GM23338 (cell line): ENCODE results near the gene GPC5. TPM values are rescaled to one million over a fixed set of nuclear protein-coding genes. Genes with fewer than 3 reads are reported as not detected.

Experiments
- ATAC-seq: fragments of 200-7000 bp; cut with Tn5 transposase; 3 replicates; pipeline ENCODE4 v1.9.1; 2020
- DNase-seq: peaks from one replicate; pipeline ENCODE4 v3.0.0-alpha.2; 2015; ENCODE audit warnings: low spot score
- H2AFZ ChIP-seq: fragments of 200-600 bp; sonication (generic); 2 replicates; pipeline ENCODE4 v1.8.0; 2016; ENCODE audit warnings: antibody characterized with exemption, mild to moderate bottlenecking, moderate library complexity
- H3F3A ChIP-seq: fragments of 200-600 bp; sonication (generic); replicated peaks from 2 replicates; pipeline ENCODE4 v1.8.0; 2017; ENCODE audit warnings: antibody characterized with exemption, mixed run types, low read depth
- H3K27ac ChIP-seq: fragments of 200-600 bp; sonication (generic); 2 replicates; pipeline ENCODE4 v1.6.1; 2016; ENCODE audit warnings: low read depth
- H3K27me3 ChIP-seq: fragments of 200-600 bp; sonication (generic); 2 replicates; pipeline ENCODE4 v1.8.0; 2016; ENCODE audit warnings: mild to moderate bottlenecking, mixed run types, moderate library complexity; ENCODE audit not compliant: insufficient read depth
- H3K36me3 ChIP-seq: fragments of 200-600 bp; sonication (generic); 2 replicates; pipeline ENCODE4 v1.8.0; 2016; ENCODE audit warnings: mild to moderate bottlenecking; ENCODE audit not compliant: insufficient read depth
- H3K4me1 ChIP-seq: fragments of 200-600 bp; sonication (generic); 2 replicates; pipeline ENCODE4 v1.8.0; 2016; ENCODE audit warnings: mild to moderate bottlenecking, moderate library complexity; ENCODE audit not compliant: insufficient read depth
- H3K4me2 ChIP-seq: fragments of 200-600 bp; sonication (generic); 2 replicates; pipeline ENCODE4 v1.7.1; 2017; ENCODE audit warnings: mixed run types
- H3K4me3 ChIP-seq: fragments of 200-600 bp; sonication (generic); 2 replicates; pipeline ENCODE4 v1.6.1; 2016; ENCODE audit warnings: mixed run types
- H3K79me2 ChIP-seq: fragments of 200-600 bp; sonication (generic); replicated peaks from 2 replicates; pipeline ENCODE4 v1.8.0; 2017; ENCODE audit warnings: mild to moderate bottlenecking; ENCODE audit not compliant: insufficient read depth
- H3K9me2 ChIP-seq: fragments of 200-600 bp; sonication (generic); 2 replicates; pipeline ENCODE4 v1.8.0; 2017; ENCODE audit not compliant: insufficient read depth
- H4K20me1 ChIP-seq: fragments of 200-600 bp; sonication (generic); replicated peaks from 2 replicates; pipeline ENCODE4 v1.8.0; 2017; ENCODE audit warnings: mild to moderate bottlenecking; ENCODE audit not compliant: insufficient read depth
- H3K27ac Mint-ChIP-seq: 2 replicates; pipeline ENCODE4 v1.8.0; 2020; ENCODE audit warnings: inconsistent platforms, mild to moderate bottlenecking, moderate library complexity, mixed read lengths
- H3K27me3 Mint-ChIP-seq: 3 replicates; pipeline ENCODE4 v1.8.0; 2022; ENCODE audit warnings: low read depth, mild to moderate bottlenecking, moderate library complexity, mixed read lengths, inconsistent platforms; ENCODE audit not compliant: insufficient read depth, poor library complexity
- H3K36me3 Mint-ChIP-seq: 3 replicates; pipeline ENCODE4 v1.8.0; 2021; ENCODE audit warnings: low read depth, mild to moderate bottlenecking, inconsistent platforms, moderate library complexity, mixed read lengths
- H3K4me1 Mint-ChIP-seq: 3 replicates; pipeline ENCODE4 v1.8.0; 2020; ENCODE audit warnings: mild to moderate bottlenecking, inconsistent platforms, mixed read lengths
- H3K4me3 Mint-ChIP-seq: 3 replicates; pipeline ENCODE4 v1.8.0; 2021; ENCODE audit warnings: moderate library complexity, mild to moderate bottlenecking, inconsistent platforms, mixed read lengths
- H3K9me3 Mint-ChIP-seq: 3 replicates; pipeline ENCODE4 v1.8.0; 2020; ENCODE audit warnings: moderate library complexity, mild to moderate bottlenecking, inconsistent platforms, mixed read lengths
- CREB1 ChIP-seq: fragments of 250-450 bp; sonication (Bioruptor Pico); IDR thresholded peaks from 2 replicates; pipeline ENCODE4 v1.5.0; 2020; ENCODE audit warnings: low read depth, mild to moderate bottlenecking, moderate library complexity
- ETS1 ChIP-seq: IDR thresholded peaks from 2 replicates; pipeline ENCODE4 v1.6.1; 2016; ENCODE audit warnings: antibody characterized with exemption
- EZH2phosphoT487 ChIP-seq: fragments of 200-600 bp; sonication (generic); IDR thresholded peaks from one replicate; pipeline ENCODE4 v1.8.1; 2018; ENCODE audit warnings: antibody characterized with exemption; ENCODE audit not compliant: unreplicated experiment
- JUNB ChIP-seq: IDR thresholded peaks from one replicate; pipeline ENCODE4 v1.6.1; 2016; ENCODE audit warnings: antibody characterized with exemption; ENCODE audit not compliant: unreplicated experiment
- NANOG ChIP-seq: IDR thresholded peaks from 2 replicates; pipeline ENCODE4 v1.6.1; 2016; ENCODE audit warnings: antibody characterized with exemption, borderline replicate concordance
- POLR2AphosphoS5 ChIP-seq: IDR thresholded peaks from 2 replicates; pipeline ENCODE4 v1.6.1; 2016; ENCODE audit warnings: antibody characterized with exemption, low read depth
- STAT1 ChIP-seq: IDR thresholded peaks from one replicate; pipeline ENCODE4 v1.6.1; 2016; ENCODE audit warnings: antibody characterized with exemption; ENCODE audit not compliant: unreplicated experiment
- ZNF114 ChIP-seq: fragments of 250-450 bp; sonication (Bioruptor Pico); IDR thresholded peaks from 2 replicates; pipeline ENCODE4 v1.5.0; 2020; ENCODE audit warnings: mild to moderate bottlenecking, moderate library complexity
- ZNF331 ChIP-seq: fragments of 250-450 bp; sonication (Bioruptor Pico); IDR thresholded peaks from 2 replicates; pipeline ENCODE4 v1.5.0; 2020; ENCODE audit warnings: low read depth, mild to moderate bottlenecking, moderate library complexity
- polyA plus RNA-seq: library from polyadenylated mRNA; unstranded; fragments of >200 nt; fragmentation: Nextera tagmentation; extraction: Ambion mirVana; gene quantifications from 2 replicates; pipeline ENCODE4 v1.2.1, GENCODE V29; 2016
- total RNA-seq: library from RNA; depleted of rRNA; stranded (reverse); fragments of >200 nt; shearing (Covaris generic); gene quantifications from 2 replicates; pipeline ENCODE4 v1.2.3, GENCODE V29; 2014
- TF ChIP-seq, protein P1 (sequence below): fragments of 250-450 bp; sonication (Bioruptor Pico); IDR thresholded peaks from 2 replicates; pipeline ENCODE4 v1.5.0; 2020; ENCODE audit warnings: mild to moderate bottlenecking, moderate library complexity

The GPC5 gene
- total and polyA plus RNA-seq, 2 experiments from 2014 or later, result 0.95 to 1.1 TPM

- ATAC-seq, result no peak
These were observed 372.8 kb downstream of the GPC5 start for GRCh38 chr13:91771229-91771628.

More at GRCh38 chr13:91771229-91771628, 372.8 kb downstream of the GPC5 start:
- Mint-ChIP-seq H3K27me3 (no peaks in the 10 kb centered on the region), H3K4me1 (peaks cover 33% of the 10 kb centered on the region), H3K27ac (no peak overlapping the region), H3K4me3 (no peak overlapping the region), H3K36me3 (no peaks in the 10 kb centered on the region), H3K9me3 (no peaks in the 10 kb centered on the region)
- DNase-seq, result no peak
- Histone ChIP-seq H2AFZ (no peak overlapping the region), H3F3A (no peaks in the 10 kb centered on the region), H3K27ac (no peak overlapping the region), H3K4me2 (no peak overlapping the region), H3K79me2 (no peaks in the 10 kb centered on the region), H3K9me2 (peaks cover 7% of the 10 kb centered on the region; the same call in 1 of the 2 replicates), H3K4me3 (no peak overlapping the region), H3K36me3 (no peaks in the 10 kb centered on the region), H4K20me1 (no peaks in the 10 kb centered on the region), H3K27me3 (no peaks in the 10 kb centered on the region), H3K4me1 (peaks cover 27% of the 10 kb centered on the region)
- TF ChIP-seq ETS1 (no peak), CREB1 (CRISPR knock-in tag) (no peak), NANOG (no peak), ZNF114 (no peak), ZNF331 (CRISPR knock-in tag) (no peak), STAT1 (no peak), JUNB (no peak), EZH2phosphoT487 (no peak), POLR2AphosphoS5 (no peak)
- TF ChIP-seq, protein P1, sequence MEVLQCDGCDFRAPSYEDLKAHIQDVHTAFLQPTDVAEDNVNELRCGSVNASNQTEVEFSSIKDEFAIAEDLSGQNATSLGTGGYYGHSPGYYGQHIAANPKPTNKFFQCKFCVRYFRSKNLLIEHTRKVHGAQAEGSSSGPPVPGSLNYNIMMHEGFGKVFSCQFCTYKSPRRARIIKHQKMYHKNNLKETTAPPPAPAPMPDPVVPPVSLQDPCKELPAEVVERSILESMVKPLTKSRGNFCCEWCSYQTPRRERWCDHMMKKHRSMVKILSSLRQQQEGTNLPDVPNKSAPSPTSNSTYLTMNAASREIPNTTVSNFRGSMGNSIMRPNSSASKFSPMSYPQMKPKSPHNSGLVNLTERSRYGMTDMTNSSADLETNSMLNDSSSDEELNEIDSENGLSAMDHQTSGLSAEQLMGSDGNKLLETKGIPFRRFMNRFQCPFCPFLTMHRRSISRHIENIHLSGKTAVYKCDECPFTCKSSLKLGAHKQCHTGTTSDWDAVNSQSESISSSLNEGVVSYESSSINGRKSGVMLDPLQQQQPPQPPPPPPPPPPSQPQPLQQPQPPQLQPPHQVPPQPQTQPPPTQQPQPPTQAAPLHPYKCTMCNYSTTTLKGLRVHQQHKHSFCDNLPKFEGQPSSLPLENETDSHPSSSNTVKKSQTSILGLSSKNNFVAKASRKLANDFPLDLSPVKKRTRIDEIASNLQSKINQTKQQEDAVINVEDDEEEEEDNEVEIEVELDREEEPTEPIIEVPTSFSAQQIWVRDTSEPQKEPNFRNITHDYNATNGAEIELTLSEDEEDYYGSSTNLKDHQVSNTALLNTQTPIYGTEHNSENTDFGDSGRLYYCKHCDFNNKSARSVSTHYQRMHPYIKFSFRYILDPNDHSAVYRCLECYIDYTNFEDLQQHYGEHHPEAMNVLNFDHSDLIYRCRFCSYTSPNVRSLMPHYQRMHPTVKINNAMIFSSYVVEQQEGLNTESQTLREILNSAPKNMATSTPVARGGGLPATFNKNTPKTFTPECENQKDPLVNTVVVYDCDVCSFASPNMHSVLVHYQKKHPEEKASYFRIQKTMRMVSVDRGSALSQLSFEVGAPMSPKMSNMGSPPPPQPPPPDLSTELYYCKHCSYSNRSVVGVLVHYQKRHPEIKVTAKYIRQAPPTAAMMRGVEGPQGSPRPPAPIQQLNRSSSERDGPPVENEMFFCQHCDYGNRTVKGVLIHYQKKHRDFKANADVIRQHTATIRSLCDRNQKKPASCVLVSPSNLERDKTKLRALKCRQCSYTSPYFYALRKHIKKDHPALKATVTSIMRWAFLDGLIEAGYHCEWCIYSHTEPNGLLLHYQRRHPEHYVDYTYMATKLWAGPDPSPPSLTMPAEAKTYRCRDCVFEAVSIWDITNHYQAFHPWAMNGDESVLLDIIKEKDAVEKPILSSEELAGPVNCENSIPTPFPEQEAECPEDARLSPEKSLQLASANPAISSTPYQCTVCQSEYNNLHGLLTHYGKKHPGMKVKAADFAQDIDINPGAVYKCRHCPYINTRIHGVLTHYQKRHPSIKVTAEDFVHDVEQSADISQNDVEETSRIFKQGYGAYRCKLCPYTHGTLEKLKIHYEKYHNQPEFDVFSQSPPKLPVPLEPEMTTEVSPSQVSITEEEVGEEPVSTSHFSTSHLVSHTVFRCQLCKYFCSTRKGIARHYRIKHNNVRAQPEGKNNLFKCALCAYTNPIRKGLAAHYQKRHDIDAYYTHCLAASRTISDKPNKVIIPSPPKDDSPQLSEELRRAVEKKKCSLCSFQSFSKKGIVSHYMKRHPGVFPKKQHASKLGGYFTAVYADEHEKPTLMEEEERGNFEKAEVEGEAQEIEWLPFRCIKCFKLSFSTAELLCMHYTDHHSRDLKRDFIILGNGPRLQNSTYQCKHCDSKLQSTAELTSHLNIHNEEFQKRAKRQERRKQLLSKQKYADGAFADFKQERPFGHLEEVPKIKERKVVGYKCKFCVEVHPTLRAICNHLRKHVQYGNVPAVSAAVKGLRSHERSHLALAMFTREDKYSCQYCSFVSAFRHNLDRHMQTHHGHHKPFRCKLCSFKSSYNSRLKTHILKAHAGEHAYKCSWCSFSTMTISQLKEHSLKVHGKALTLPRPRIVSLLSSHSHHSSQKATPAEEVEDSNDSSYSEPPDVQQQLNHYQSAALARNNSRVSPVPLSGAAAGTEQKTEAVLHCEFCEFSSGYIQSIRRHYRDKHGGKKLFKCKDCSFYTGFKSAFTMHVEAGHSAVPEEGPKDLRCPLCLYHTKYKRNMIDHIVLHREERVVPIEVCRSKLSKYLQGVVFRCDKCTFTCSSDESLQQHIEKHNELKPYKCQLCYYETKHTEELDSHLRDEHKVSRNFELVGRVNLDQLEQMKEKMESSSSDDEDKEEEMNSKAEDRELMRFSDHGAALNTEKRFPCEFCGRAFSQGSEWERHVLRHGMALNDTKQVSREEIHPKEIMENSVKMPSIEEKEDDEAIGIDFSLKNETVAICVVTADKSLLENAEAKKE (CRISPR knock-in tag), result no peak
